Prostate gland (tissue), 2 donors: ENCODE data around the gene GIT1.

Experiments used
- CTCF ChIP-seq, 4 experiments: fragments of 200-600 bp in 2 of 4; fragments of 450-650 bp in 2 of 4; sonication (generic) in 2 of 4; IDR thresholded peaks; 1 replicate in 3 of 4; 2 replicates in 1 of 4; pipeline ENCODE4 v1.5.1; 2016 to 2019; ENCODE audit warnings: antibody characterized with exemption in 4 of 4, mild to moderate bottlenecking in 2 of 4, moderate library complexity in 2 of 4
- POLR2AphosphoS5 ChIP-seq: sonication (generic); formaldehyde crosslinking; IDR thresholded peaks from one replicate; pipeline ENCODE4 v1.6.1; 2017; ENCODE audit warnings: antibody characterized with exemption

GRCh38 chr17:29620271-29620670, 30.8 kb upstream of the GIT1 start:
- TF ChIP-seq CTCF (IDR thresholded peaks at IDR 0.05) (no peak), POLR2AphosphoS5 (no peak)
